AG09309 (cell line): ENCODE measurements around the gene OTOR.

Source experiments
- DNase-seq: peaks from one replicate; pipeline ENCODE4 v3.0.0-alpha.2; 2010; ENCODE audit warnings: low read depth
- H3K4me3 ChIP-seq: 2 replicates; pipeline ENCODE4 v1.5.1; 2011; ENCODE audit warnings: mild to moderate bottlenecking, low read depth, low read length, moderate library complexity; ENCODE audit not compliant: control insufficient read depth
- CTCF ChIP-seq: IDR thresholded peaks from 2 replicates; pipeline ENCODE4 v1.5.1; 2011; ENCODE audit warnings: mild to moderate bottlenecking, low read depth, low read length, inconsistent platforms; ENCODE audit not compliant: insufficient read depth, control insufficient read depth; ENCODE audit errors: missing control alignments

OTOR gene

GRCh38 chr20:16709017-16709416 is 39.1 kb upstream of the OTOR start:
- no peak overlapping the region for H3K4me3 ChIP-seq
- no peak for DNase-seq
- no peak for TF ChIP-seq CTCF

GRCh38 chr20:16710781-16711180 is 37.4 kb upstream of the OTOR start:
- TF ChIP-seq CTCF, result no peak
- H3K4me3 ChIP-seq, result no peak overlapping the region
- DNase-seq, result no peak

- no peak for TF ChIP-seq CTCF
- no peak for DNase-seq
- no peak overlapping the region for H3K4me3 ChIP-seq
Measured at GRCh38 chr20:16711661-16712258, 36.4 kb upstream of the OTOR start.

GRCh38 chr20:16712511-16712947 is 35.6 kb upstream of the OTOR start:
- no peak overlapping the region for H3K4me3 ChIP-seq
- TF ChIP-seq CTCF, result no peak
- DNase-seq, result no peak

GRCh38 chr20:16713066-16713465 is 35.1 kb upstream of the OTOR start:
- H3K4me3 ChIP-seq, result no peak overlapping the region
- no peak for DNase-seq
- TF ChIP-seq CTCF, result no peak

- H3K4me3 ChIP-seq, result no peak overlapping the region
- DNase-seq, result no peak
- TF ChIP-seq CTCF, result no peak
Measured at GRCh38 chr20:16714242-16714641, 33.9 kb upstream of the OTOR start.

GRCh38 chr20:16714751-16715150 is 33.4 kb upstream of the OTOR start:
- DNase-seq, result no peak
- no peak for TF ChIP-seq CTCF
- H3K4me3 ChIP-seq, result no peak overlapping the region
